Panc1 (cell line): Measurements from ENCODE around the gene CRTAC1. TPM values are rescaled to one million over a fixed set of nuclear protein-coding genes. Genes with fewer than 3 reads are reported as not detected.

Experiments used
- ATAC-seq: fragments of 200-7000 bp; cut with Tn5 transposase; 2 replicates; pipeline ENCODE4 v1.9.1; 2020; ENCODE audit warnings: mild to moderate bottlenecking, moderate library complexity
- BruUV-seq: library from RNA; stranded (reverse); fragments of 400-500 nt; replicated peaks from 2 replicates; lab custom pipeline; 2021; lab: Mats Ljungman, UMichigan
- CTCF ChIA-PET: fragments of 300-600 bp; sonication (Branson Sonifier 250); formaldehyde crosslinking; loops from one replicate; lab custom pipeline; 2022; ENCODE audit warnings: antibody characterized with exemption; lab: Charles Lee
- POLR2A ChIA-PET: fragments of 300-600 bp; sonication (Branson Sonifier 250); formaldehyde crosslinking; loops from one replicate; lab custom pipeline; 2022; ENCODE audit warnings: antibody characterized with exemption; lab: Charles Lee
- DNase-seq: peaks from one replicate; pipeline ENCODE4 v3.0.0-alpha.2; 2010; ENCODE audit warnings: low read depth, low spot score
- H3K27ac ChIP-seq: 2 replicates; pipeline ENCODE4 v1.5.1; 2011; ENCODE audit warnings: mild to moderate bottlenecking, low read length, inconsistent platforms
- H3K27me3 ChIP-seq: fragments of 200-500 bp; sonication (Bioruptor generic); 2 replicates; pipeline ENCODE4 v1.6.0; 2014; ENCODE audit warnings: low read length, inconsistent platforms; ENCODE audit not compliant: control insufficient read depth, insufficient read depth
- H3K36me3 ChIP-seq: fragments of 200-500 bp; sonication (Bioruptor generic); 2 replicates; pipeline ENCODE4 v1.5.1; 2014; ENCODE audit warnings: inconsistent platforms, mild to moderate bottlenecking, low read length, moderate library complexity; ENCODE audit not compliant: control insufficient read depth, insufficient read depth
- H3K4me1 ChIP-seq: 2 replicates; pipeline ENCODE4 v1.5.1; 2011; ENCODE audit warnings: inconsistent platforms, mild to moderate bottlenecking, low read length, moderate library complexity; ENCODE audit not compliant: control insufficient read depth, insufficient read depth
- H3K4me3 ChIP-seq, 2 experiments: 2 replicates each; pipeline ENCODE4 v1.5.1; 2011 to 2012; ENCODE audit warnings: low read depth in 2 of 2, low read length in 2 of 2, mild to moderate bottlenecking in 2 of 2, inconsistent platforms in 1 of 2, moderate library complexity in 1 of 2
- H3K9me3 ChIP-seq: fragments of 200-500 bp; sonication (Bioruptor generic); 2 replicates; pipeline ENCODE4 v1.5.1; 2014; ENCODE audit warnings: low read depth, mild to moderate bottlenecking, inconsistent platforms, low read length, moderate library complexity; ENCODE audit not compliant: control insufficient read depth, insufficient read depth
- POLR2AphosphoS5 ChIP-seq: IDR thresholded peaks from 2 replicates; pipeline ENCODE4 v1.6.1; 2012; ENCODE audit warnings: mild to moderate bottlenecking, low read depth, low read length, moderate library complexity
- REST ChIP-seq, 2 experiments: IDR thresholded peaks; 2 replicates each; pipeline ENCODE4 v1.6.1; 2011 to 2012; ENCODE audit warnings: low read depth in 2 of 2, control low read depth in 1 of 2, low read length in 1 of 2, mild to moderate bottlenecking in 1 of 2, moderate library complexity in 1 of 2; ENCODE audit not compliant: insufficient read depth in 1 of 2
- SIN3A ChIP-seq: IDR thresholded peaks from 2 replicates; pipeline ENCODE4 v1.6.1; 2012; ENCODE audit warnings: low read depth, mild to moderate bottlenecking, low read length, moderate library complexity, borderline replicate concordance; ENCODE audit not compliant: insufficient read depth
- TCF7L2 ChIP-seq: IDR thresholded peaks from 2 replicates; pipeline ENCODE4 v1.6.1; 2011; ENCODE audit warnings: mild to moderate bottlenecking, low read depth, low read length, inconsistent platforms
- in situ Hi-C: cut with HindIII; loops from 2 replicates; pipeline ENCODE4 v1.10.0; 2016; ENCODE audit warnings: low sequenced_read_pairs, low pct_unique_long_range_greater_than_20kb
- intact Hi-C: fragments of 100-400 bp; cut with micrococcal nuclease; formaldehyde crosslinking; loops from one replicate; pipeline ENCODE4 v1.10.0; 2022; ENCODE audit not compliant: unreplicated experiment
- total RNA-seq: library from RNA; stranded (reverse); gene quantifications from one replicate; pipeline ENCODE4 v1.2.1, GENCODE V29; 2021; ENCODE audit not compliant: unreplicated experiment
- TF ChIP-seq, protein P1 (sequence below): fragments of 450-650 bp; IDR thresholded peaks from 2 replicates; pipeline ENCODE4 v1.5.1; 2017; ENCODE audit warnings: mild to moderate bottlenecking

Gene CRTAC1
- total RNA-seq, 1 experiment from 2014 or later, result 0.23 TPM

GRCh38 chr10:97924678-97925077 lies 105.7 kb downstream of the CRTAC1 start:
- in situ Hi-C loops, result no loop called here
- intact Hi-C loops, result no loop called here
- peaks cover 23% of the 10 kb centered on the region for H3K27me3 ChIP-seq

DNA sequence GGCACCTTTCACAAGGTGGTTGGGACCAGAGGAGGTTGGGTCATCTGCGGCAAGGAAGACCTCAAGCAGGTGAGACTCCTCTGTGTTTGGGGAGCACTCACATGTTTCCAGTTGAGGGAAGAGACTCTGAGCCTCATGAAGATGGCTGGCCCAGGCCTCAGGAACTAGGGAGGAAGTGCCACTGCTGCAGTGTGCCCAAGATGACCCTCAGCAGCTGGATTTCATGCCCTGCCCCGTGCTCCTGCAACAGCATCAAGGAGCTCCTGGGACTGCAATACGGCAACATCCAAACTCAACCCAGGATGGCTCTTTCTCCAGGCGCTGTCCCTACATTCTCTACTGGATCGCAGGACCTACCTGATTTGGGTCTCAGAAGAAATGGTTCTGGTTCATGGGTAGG lies 106.9 kb downstream of the CRTAC1 start:
- in situ Hi-C loops, result no loop called here
- no TSS peak for BruUV-seq
- ATAC-seq, result no peak

More at GRCh38 chr10:97924678-97925077, 105.7 kb downstream of the CRTAC1 start:
- POLR2A ChIA-PET, result interaction anchor here (0.6 kb wide), 1 partner anchor 92 kb away, joined by 11 read pairs; no protein-coding TSS in a partner anchor
- H3K9me3 ChIP-seq, result no peaks in the 10 kb centered on the region
- CTCF ChIA-PET, result interaction anchor here (0.7 kb wide), 1 partner anchor 245 kb away, joined by 5 read pairs; no protein-coding TSS in a partner anchor
- no peak for ATAC-seq
- no peak overlapping the region for H3K27ac ChIP-seq
- H3K4me1 ChIP-seq, result no peaks in the 10 kb centered on the region
- TF ChIP-seq, protein P1, sequence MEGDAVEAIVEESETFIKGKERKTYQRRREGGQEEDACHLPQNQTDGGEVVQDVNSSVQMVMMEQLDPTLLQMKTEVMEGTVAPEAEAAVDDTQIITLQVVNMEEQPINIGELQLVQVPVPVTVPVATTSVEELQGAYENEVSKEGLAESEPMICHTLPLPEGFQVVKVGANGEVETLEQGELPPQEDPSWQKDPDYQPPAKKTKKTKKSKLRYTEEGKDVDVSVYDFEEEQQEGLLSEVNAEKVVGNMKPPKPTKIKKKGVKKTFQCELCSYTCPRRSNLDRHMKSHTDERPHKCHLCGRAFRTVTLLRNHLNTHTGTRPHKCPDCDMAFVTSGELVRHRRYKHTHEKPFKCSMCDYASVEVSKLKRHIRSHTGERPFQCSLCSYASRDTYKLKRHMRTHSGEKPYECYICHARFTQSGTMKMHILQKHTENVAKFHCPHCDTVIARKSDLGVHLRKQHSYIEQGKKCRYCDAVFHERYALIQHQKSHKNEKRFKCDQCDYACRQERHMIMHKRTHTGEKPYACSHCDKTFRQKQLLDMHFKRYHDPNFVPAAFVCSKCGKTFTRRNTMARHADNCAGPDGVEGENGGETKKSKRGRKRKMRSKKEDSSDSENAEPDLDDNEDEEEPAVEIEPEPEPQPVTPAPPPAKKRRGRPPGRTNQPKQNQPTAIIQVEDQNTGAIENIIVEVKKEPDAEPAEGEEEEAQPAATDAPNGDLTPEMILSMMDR, result no peak
- TF ChIP-seq REST (IDR thresholded peaks at IDR 0.05; ENCODE audit: insufficient read depth in 1 of 2, low read depth in 2 of 2, low read length in 1 of 2), result no peak
- DNase-seq, result no peak
- BruUV-seq, result no TSS peak
- H3K4me3 ChIP-seq, result no peak overlapping the region
- H3K36me3 ChIP-seq, result no peaks in the 10 kb centered on the region

More for the DNA sequence above, 106.9 kb downstream of the CRTAC1 start:
- no peaks in the 10 kb centered on the region for H3K9me3 ChIP-seq
- no peak overlapping the region for H3K4me3 ChIP-seq
- ChIA-PET POLR2A (no interaction called here), CTCF (no interaction called here)
- peaks cover 25% of the 10 kb centered on the region for H3K27me3 ChIP-seq
- no peaks in the 10 kb centered on the region for H3K4me1 ChIP-seq
- intact Hi-C loops, result no loop called here
- H3K36me3 ChIP-seq, result no peaks in the 10 kb centered on the region
- no peak overlapping the region for H3K27ac ChIP-seq
- no peak for TF ChIP-seq TCF7L2
- TF ChIP-seq, protein P1, result no peak
- no peak for TF ChIP-seq REST (IDR thresholded peaks at IDR 0.05; ENCODE audit: insufficient read depth in 1 of 2, low read depth in 2 of 2, low read length in 1 of 2)
- no peak for TF ChIP-seq POLR2AphosphoS5
- no peak for TF ChIP-seq SIN3A
- DNase-seq, result no peak
